ENCODE measurements around the gene FOXP4. TPM values are rescaled to one million over a fixed set of nuclear protein-coding genes. Genes with fewer than 3 reads are reported as not detected.
A peak's percentile ranks its signal among the peaks of the same experiment; 100 is the strongest.

The FOXP4 gene
- total and polyA plus RNA-seq, 2 of the 13 experiments (the other 11 are each of a cell fraction or from before 2014, with no cell fraction given): 11.0 to 12.4 TPM

DNA sequence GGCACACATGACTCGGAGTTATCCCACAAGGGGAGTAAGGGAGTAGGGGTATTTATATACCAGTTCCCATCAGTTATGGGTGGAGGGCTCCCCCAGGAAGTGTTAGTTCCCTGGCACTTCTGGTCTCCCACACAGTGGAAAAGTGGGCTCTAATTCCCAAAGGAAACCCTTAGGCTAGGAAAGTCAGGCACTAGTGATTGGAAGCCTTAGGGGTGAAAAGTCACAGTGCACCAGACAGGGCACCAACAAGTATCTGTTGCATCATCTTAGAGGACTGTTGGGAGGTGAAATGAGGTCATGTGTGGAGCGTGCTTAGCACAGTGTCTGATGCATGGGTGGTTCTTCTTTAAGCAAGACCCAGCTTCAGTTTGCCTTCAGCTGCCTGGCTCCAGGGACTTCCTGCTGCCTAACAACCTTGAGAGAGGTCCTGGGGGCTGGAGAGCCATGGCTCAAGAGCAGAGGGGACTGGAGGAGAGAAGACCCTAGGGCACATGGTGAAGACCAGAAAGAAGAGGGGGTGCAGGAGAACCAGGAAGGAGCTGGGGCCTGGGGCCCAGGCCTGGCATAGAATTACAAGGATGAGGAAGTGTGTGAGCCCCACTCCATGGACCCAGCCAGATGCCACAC is 7.5 kb upstream of the FOXP4 start (continued):
- TF ChIP-seq ZNF574 (CRISPR knock-in tag; IDR thresholded peaks at IDR 0.05): no peak
- no peak for TF ChIP-seq ZNF367 (CRISPR knock-in tag; IDR thresholded peaks at IDR 0.05; ENCODE audit: borderline replicate concordance)
- TF ChIP-seq SMC3 (IDR thresholded peaks at IDR 0.05; ENCODE audit: low read length): peak; percentile 58
- TF ChIP-seq NR2F6 (IDR thresholded peaks at IDR 0.05): peak; percentile 59; the same call in 1 of the 2 replicates
- TF ChIP-seq NR2F6 (CRISPR knock-in tag; IDR thresholded peaks at IDR 0.05): 0 out of 2 replicates have a peak, but pooled peaks have one; percentile 25
- TF ChIP-seq ZNF605 (CRISPR knock-in tag; IDR thresholded peaks at IDR 0.05): no peak
- TF ChIP-seq POLR2G (IDR thresholded peaks at IDR 0.05; ENCODE audit: low read depth, low read length): no peak
- no peak for TF ChIP-seq ZKSCAN1 (IDR thresholded peaks at IDR 0.05; ENCODE audit: low read length)
- TF ChIP-seq ARID5B (CRISPR knock-in tag; IDR thresholded peaks at IDR 0.05): peak; percentile 62
- TF ChIP-seq MED1 (CRISPR knock-in tag; IDR thresholded peaks at IDR 0.05): peak; percentile 65
- TF ChIP-seq HNRNPLL (IDR thresholded peaks at IDR 0.05; ENCODE audit: low read depth, low read length, poor library complexity, severe bottlenecking): no peak
- TF ChIP-seq NFKBIZ (CRISPR knock-in tag; IDR thresholded peaks at IDR 0.05): no peak
- TF ChIP-seq, protein P1, sequence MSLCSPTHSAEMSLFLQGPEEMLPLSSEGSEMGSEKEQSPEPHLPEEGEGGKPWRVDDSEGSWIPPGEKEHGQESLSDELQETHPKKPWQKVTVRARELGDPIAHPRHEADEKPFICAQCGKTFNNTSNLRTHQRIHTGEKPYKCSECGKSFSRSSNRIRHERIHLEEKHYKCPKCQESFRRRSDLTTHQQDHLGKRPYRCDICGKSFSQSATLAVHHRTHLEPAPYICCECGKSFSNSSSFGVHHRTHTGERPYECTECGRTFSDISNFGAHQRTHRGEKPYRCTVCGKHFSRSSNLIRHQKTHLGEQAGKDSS (CRISPR knock-in tag; IDR thresholded peaks at IDR 0.05; ENCODE audit: borderline replicate concordance, low read depth): no peak
- TF ChIP-seq ZNF580 (CRISPR knock-in tag; IDR thresholded peaks at IDR 0.05; ENCODE audit: borderline replicate concordance, low read depth): no peak
- no peak for TF ChIP-seq TFE3 (CRISPR knock-in tag; IDR thresholded peaks at IDR 0.05)
- TF ChIP-seq POLR2AphosphoS5 (IDR thresholded peaks at IDR 0.05; ENCODE audit: low read depth, low read length): no peak
- TF ChIP-seq BORCS8-MEF2B (CRISPR knock-in tag; IDR thresholded peaks at IDR 0.05): 0 out of 2 replicates have a peak, but pooled peaks have one; percentile 36
- TF ChIP-seq HNF4G (IDR thresholded peaks at IDR 0.05; ENCODE audit: borderline replicate concordance, low read depth, low read length): no peak
- TF ChIP-seq HNF4G (CRISPR knock-in tag; IDR thresholded peaks at IDR 0.05; ENCODE audit: borderline replicate concordance, low read depth): no peak
- TF ChIP-seq JUND (CRISPR knock-in tag; IDR thresholded peaks at IDR 0.05): 0 out of 2 replicates have a peak, but pooled peaks have one; percentile 24

Measured in HepG2 (cell line).